ENCODE results near the gene HOXB9.

DNA sequence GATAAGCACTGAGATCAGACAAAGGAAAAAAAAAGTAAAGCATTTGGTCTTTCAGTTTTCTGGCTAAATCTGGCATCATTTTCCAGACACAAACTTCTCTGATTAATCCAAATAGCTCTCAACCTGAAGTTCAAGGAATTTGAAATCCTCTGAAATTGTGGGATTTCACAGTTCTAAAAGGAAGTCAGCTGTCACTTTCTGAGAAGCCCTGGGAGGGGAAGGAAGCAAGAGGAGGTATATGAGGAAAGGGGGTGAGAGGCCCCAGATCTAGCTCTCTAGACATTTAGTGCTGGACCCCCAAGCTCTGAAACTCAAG lies 17.5 kb upstream of the HOXB9 start:
- TF ChIP-seq, protein P1, sequence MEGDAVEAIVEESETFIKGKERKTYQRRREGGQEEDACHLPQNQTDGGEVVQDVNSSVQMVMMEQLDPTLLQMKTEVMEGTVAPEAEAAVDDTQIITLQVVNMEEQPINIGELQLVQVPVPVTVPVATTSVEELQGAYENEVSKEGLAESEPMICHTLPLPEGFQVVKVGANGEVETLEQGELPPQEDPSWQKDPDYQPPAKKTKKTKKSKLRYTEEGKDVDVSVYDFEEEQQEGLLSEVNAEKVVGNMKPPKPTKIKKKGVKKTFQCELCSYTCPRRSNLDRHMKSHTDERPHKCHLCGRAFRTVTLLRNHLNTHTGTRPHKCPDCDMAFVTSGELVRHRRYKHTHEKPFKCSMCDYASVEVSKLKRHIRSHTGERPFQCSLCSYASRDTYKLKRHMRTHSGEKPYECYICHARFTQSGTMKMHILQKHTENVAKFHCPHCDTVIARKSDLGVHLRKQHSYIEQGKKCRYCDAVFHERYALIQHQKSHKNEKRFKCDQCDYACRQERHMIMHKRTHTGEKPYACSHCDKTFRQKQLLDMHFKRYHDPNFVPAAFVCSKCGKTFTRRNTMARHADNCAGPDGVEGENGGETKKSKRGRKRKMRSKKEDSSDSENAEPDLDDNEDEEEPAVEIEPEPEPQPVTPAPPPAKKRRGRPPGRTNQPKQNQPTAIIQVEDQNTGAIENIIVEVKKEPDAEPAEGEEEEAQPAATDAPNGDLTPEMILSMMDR (IDR thresholded peaks at IDR 0.05 in 2 of 3, conservative IDR thresholded peaks at IDR 0.05 in 1 of 3; ENCODE audit: control insufficient read depth in 2 of 3, extremely low read depth in 1 of 3, insufficient read depth in 1 of 3, low read depth in 3 of 3, low read length in 3 of 3), result no peak
- TF ChIP-seq EP300 (IDR thresholded peaks at IDR 0.05; ENCODE audit: borderline replicate concordance in 1 of 2, control insufficient read depth in 1 of 2, low read depth in 2 of 2, low read length in 2 of 2), result no peak
- no peak for TF ChIP-seq NR2C2 (IDR thresholded peaks at IDR 0.05; ENCODE audit: borderline replicate concordance, control insufficient read depth, insufficient read length, low read depth)
- no peak for TF ChIP-seq RFX5 (IDR thresholded peaks at IDR 0.05; ENCODE audit: low read depth, low read length)
- no peak for TF ChIP-seq HDAC2 (IDR thresholded peaks at IDR 0.05)
- no peak for TF ChIP-seq MYB (IDR thresholded peaks at IDR 0.05; ENCODE audit: borderline replicate concordance, low read depth, low read length)
- TF ChIP-seq TAF1 (IDR thresholded peaks at IDR 0.05; ENCODE audit: borderline replicate concordance, low read depth, low read length), result no peak
- TF ChIP-seq CHD4 (IDR thresholded peaks at IDR 0.05), result no peak
- no peak for TF ChIP-seq IRF4 (IDR thresholded peaks at IDR 0.05; ENCODE audit: low read depth, low read length)
- TF ChIP-seq, protein P2, sequence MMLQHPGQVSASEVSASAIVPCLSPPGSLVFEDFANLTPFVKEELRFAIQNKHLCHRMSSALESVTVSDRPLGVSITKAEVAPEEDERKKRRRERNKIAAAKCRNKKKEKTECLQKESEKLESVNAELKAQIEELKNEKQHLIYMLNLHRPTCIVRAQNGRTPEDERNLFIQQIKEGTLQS (IDR thresholded peaks at IDR 0.05; ENCODE audit: borderline replicate concordance, extremely low read depth, low read depth, low read length), result no peak
- TF ChIP-seq SIN3A (IDR thresholded peaks at IDR 0.05; ENCODE audit: low read depth, low read length), result no peak
- TF ChIP-seq POLR2A (IDR thresholded peaks at IDR 0.05; ENCODE audit: low read depth, low read length), result no peak
